SK-N-SH treated with all-trans-retinoic acid at 6 μM for 48 hours (cell line): Measurements from ENCODE around the gene MNX1.

Source experiments
- ATAC-seq: fragments of 200-7000 bp; cut with Tn5 transposase; 3 replicates; pipeline ENCODE4 v1.9.1; 2020; ENCODE audit warnings: mild to moderate bottlenecking, moderate library complexity
- ARNTL ChIP-seq: fragments of 450-650 bp; formaldehyde crosslinking; IDR thresholded peaks from 2 replicates; pipeline ENCODE4 v1.5.0; 2020; ENCODE audit warnings: low read depth, mild to moderate bottlenecking, moderate library complexity, borderline replicate concordance
- BACH2 ChIP-seq: fragments of 250-450 bp; sonication (Bioruptor Pico); IDR thresholded peaks from 2 replicates; pipeline ENCODE4 v1.9.0; 2021; ENCODE audit warnings: mild to moderate bottlenecking, borderline replicate concordance
- CREB5 ChIP-seq: fragments of 250-450 bp; sonication (Bioruptor Pico); IDR thresholded peaks from 2 replicates; pipeline ENCODE4 v1.5.1; 2020; ENCODE audit warnings: low read depth, mild to moderate bottlenecking, moderate library complexity
- ESRRG ChIP-seq: fragments of 250-450 bp; sonication (Bioruptor Pico); IDR thresholded peaks from 2 replicates; pipeline ENCODE4 v1.6.1; 2021; ENCODE audit warnings: mild to moderate bottlenecking
- GLIS3 ChIP-seq: fragments of 250-450 bp; sonication (Bioruptor Pico); IDR thresholded peaks from 2 replicates; pipeline ENCODE4 v1.5.0; 2020; ENCODE audit warnings: mild to moderate bottlenecking, moderate library complexity
- ISL1 ChIP-seq: fragments of 250-450 bp; sonication (Bioruptor Pico); IDR thresholded peaks from 2 replicates; pipeline ENCODE4 v2.1.2; 2022; ENCODE audit warnings: mild to moderate bottlenecking, moderate library complexity
- OSR1 ChIP-seq: fragments of 250-450 bp; sonication (Bioruptor Pico); IDR thresholded peaks from 2 replicates; pipeline ENCODE4 v1.8.0; 2022; ENCODE audit warnings: moderate library complexity, mild to moderate bottlenecking, inconsistent platforms
- POU6F1 ChIP-seq: fragments of 250-450 bp; sonication (Bioruptor Pico); IDR thresholded peaks from 2 replicates; pipeline ENCODE4 v1.8.0; 2021; ENCODE audit warnings: low read depth, mild to moderate bottlenecking, moderate library complexity, borderline replicate concordance
- PPARA ChIP-seq: fragments of 250-450 bp; sonication (Bioruptor Pico); IDR thresholded peaks from 2 replicates; pipeline ENCODE4 v1.5.0; 2020; ENCODE audit warnings: mild to moderate bottlenecking, borderline replicate concordance
- RARB ChIP-seq: fragments of 250-450 bp; sonication (Bioruptor Pico); IDR thresholded peaks from 2 replicates; pipeline ENCODE4 v1.8.0; 2021; ENCODE audit warnings: mild to moderate bottlenecking, moderate library complexity
- SNAI2 ChIP-seq: fragments of 250-450 bp; sonication (Bioruptor Pico); IDR thresholded peaks from 2 replicates; pipeline ENCODE4 v1.5.0; 2020; ENCODE audit warnings: mild to moderate bottlenecking, moderate library complexity
- TOX ChIP-seq: fragments of 250-450 bp; sonication (Bioruptor Pico); IDR thresholded peaks from 2 replicates; pipeline ENCODE4 v1.8.0; 2021; ENCODE audit warnings: mild to moderate bottlenecking, moderate library complexity, borderline replicate concordance
- ZC3H10 ChIP-seq: fragments of 250-450 bp; sonication (Bioruptor Pico); IDR thresholded peaks from 2 replicates; pipeline ENCODE4 v1.5.1; 2021; ENCODE audit warnings: mild to moderate bottlenecking, moderate library complexity
- ZFP3 ChIP-seq: fragments of 250-450 bp; sonication (Bioruptor Pico); IDR thresholded peaks from 2 replicates; pipeline ENCODE4 v1.5.0; 2020; ENCODE audit warnings: mild to moderate bottlenecking, moderate library complexity
- ZFP30 ChIP-seq: fragments of 450-650 bp; formaldehyde crosslinking; IDR thresholded peaks from 2 replicates; pipeline ENCODE4 v1.5.0; 2022; ENCODE audit warnings: mild to moderate bottlenecking, moderate library complexity
- ZNF70 ChIP-seq: fragments of 450-650 bp; formaldehyde crosslinking; IDR thresholded peaks from 2 replicates; pipeline ENCODE4 v1.5.0; 2020; ENCODE audit warnings: mild to moderate bottlenecking, moderate library complexity
- ZNF8 ChIP-seq: fragments of 450-650 bp; formaldehyde crosslinking; IDR thresholded peaks from 2 replicates; pipeline ENCODE4 v1.5.0; 2020; ENCODE audit warnings: mild to moderate bottlenecking, moderate library complexity
- TF ChIP-seq, protein P1 (sequence below): fragments of 250-450 bp; sonication (Bioruptor Pico); IDR thresholded peaks from 2 replicates; pipeline ENCODE4 v1.8.0; 2020; ENCODE audit warnings: mild to moderate bottlenecking, moderate library complexity, borderline replicate concordance
- TF ChIP-seq, protein P2 (sequence below): fragments of 250-450 bp; sonication (Bioruptor Pico); IDR thresholded peaks from 2 replicates; pipeline ENCODE4 v1.5.0; 2020; ENCODE audit warnings: mild to moderate bottlenecking, moderate library complexity

MNX1 gene

DNA sequence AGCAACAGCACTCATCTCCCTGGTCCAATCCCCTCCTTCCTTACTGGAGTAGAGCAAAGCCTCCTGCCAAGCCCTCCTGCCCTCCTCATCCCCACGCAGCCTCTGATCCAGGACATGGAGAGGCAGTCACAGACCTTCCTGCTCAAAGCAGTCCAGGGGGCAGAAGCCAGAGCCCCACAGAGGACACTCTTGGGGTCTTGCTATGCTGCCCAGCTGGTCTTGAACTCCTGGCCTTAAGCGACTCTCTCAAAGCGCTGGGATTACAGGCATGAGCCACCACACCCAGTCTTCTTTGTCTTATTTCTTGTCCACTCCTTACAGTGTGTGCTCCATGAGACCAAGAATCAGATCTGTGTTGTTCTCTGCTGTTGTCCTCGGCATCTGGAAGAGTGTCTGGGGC lies 26.6 kb upstream of the MNX1 start:
- no peak for ATAC-seq
- TF ChIP-seq GLIS3: no peak
- no peak for TF ChIP-seq ESRRG (CRISPR knock-in tag)
- no peak for TF ChIP-seq CREB5 (CRISPR knock-in tag)
- no peak for TF ChIP-seq BACH2 (CRISPR knock-in tag)
- no peak for TF ChIP-seq ISL1 (CRISPR knock-in tag)
- TF ChIP-seq ZFP30 (CRISPR knock-in tag): no peak
- TF ChIP-seq ARNTL (CRISPR knock-in tag): no peak
- TF ChIP-seq ZNF70 (CRISPR knock-in tag): no peak
- TF ChIP-seq, protein P1, sequence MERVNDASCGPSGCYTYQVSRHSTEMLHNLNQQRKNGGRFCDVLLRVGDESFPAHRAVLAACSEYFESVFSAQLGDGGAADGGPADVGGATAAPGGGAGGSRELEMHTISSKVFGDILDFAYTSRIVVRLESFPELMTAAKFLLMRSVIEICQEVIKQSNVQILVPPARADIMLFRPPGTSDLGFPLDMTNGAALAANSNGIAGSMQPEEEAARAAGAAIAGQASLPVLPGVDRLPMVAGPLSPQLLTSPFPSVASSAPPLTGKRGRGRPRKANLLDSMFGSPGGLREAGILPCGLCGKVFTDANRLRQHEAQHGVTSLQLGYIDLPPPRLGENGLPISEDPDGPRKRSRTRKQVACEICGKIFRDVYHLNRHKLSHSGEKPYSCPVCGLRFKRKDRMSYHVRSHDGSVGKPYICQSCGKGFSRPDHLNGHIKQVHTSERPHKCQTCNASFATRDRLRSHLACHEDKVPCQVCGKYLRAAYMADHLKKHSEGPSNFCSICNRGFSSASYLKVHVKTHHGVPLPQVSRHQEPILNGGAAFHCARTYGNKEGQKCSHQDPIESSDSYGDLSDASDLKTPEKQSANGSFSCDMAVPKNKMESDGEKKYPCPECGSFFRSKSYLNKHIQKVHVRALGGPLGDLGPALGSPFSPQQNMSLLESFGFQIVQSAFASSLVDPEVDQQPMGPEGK (CRISPR knock-in tag): no peak
- TF ChIP-seq, all 23 proteins: peak for 0

DNA sequence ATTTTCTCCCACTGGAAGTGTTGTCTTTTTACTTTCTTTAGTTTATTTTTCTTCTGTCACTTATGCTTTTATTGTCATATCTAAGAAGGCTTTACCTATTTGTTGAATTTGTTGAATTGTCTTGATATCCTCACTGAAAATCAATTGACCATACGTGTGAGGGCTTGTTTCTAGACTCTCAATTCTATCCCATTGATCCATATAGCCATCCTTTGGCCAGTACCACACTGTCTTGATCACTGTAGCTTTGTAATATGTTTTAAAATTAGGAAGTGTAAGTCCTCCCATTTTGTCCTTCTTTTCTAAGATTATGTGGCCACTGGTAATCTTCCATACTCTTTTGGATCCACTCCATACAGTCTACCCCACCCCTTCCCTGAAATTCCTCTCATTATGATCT lies 25.5 kb upstream of the MNX1 start:
- no peak for TF ChIP-seq ZFP30 (CRISPR knock-in tag)
- no peak for TF ChIP-seq POU6F1 (CRISPR knock-in tag)
- TF ChIP-seq ZFP3 (CRISPR knock-in tag): no peak
- no peak for TF ChIP-seq ZNF8 (CRISPR knock-in tag)
- no peak for TF ChIP-seq GLIS3
- ATAC-seq: no peak

DNA sequence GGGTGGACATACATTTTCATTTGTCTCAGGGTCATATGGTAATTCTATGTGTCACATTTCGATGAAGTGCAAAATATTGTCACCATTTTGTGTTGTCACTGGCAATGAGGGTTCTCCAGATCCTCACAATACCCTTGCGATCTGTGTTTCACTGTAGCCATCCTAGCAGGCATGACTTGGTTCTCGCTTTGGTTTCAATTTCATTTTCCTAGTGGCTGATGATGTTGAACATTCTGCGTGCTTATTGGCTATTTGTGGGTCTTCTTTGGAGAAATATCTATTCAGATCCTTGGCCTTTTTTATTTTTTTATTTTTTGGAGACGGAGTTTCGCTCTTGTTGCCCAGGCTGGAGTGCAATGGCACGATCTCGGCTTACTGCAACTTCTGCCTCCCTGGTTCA lies 24.8 kb upstream of the MNX1 start:
- TF ChIP-seq TOX (no peak), ISL1 (CRISPR knock-in tag) (no peak), GLIS3 (no peak), ZNF8 (CRISPR knock-in tag) (no peak), POU6F1 (CRISPR knock-in tag) (no peak), BACH2 (CRISPR knock-in tag) (no peak), ARNTL (CRISPR knock-in tag) (no peak), OSR1 (CRISPR knock-in tag) (no peak), ZFP30 (CRISPR knock-in tag) (no peak), PPARA (no peak), RARB (CRISPR knock-in tag) (no peak), SNAI2 (CRISPR knock-in tag) (no peak), CREB5 (CRISPR knock-in tag) (no peak), ZFP3 (CRISPR knock-in tag) (no peak), ZC3H10 (no peak)
- TF ChIP-seq, protein P2, sequence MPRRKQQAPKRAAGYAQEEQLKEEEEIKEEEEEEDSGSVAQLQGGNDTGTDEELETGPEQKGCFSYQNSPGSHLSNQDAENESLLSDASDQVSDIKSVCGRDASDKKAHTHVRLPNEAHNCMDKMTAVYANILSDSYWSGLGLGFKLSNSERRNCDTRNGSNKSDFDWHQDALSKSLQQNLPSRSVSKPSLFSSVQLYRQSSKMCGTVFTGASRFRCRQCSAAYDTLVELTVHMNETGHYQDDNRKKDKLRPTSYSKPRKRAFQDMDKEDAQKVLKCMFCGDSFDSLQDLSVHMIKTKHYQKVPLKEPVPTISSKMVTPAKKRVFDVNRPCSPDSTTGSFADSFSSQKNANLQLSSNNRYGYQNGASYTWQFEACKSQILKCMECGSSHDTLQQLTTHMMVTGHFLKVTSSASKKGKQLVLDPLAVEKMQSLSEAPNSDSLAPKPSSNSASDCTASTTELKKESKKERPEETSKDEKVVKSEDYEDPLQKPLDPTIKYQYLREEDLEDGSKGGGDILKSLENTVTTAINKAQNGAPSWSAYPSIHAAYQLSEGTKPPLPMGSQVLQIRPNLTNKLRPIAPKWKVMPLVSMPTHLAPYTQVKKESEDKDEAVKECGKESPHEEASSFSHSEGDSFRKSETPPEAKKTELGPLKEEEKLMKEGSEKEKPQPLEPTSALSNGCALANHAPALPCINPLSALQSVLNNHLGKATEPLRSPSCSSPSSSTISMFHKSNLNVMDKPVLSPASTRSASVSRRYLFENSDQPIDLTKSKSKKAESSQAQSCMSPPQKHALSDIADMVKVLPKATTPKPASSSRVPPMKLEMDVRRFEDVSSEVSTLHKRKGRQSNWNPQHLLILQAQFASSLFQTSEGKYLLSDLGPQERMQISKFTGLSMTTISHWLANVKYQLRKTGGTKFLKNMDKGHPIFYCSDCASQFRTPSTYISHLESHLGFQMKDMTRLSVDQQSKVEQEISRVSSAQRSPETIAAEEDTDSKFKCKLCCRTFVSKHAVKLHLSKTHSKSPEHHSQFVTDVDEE (CRISPR knock-in tag): no peak
- no peak for ATAC-seq
